Gastrocnemius medialis (tissue), 4 donors: Measurements from ENCODE around the gene ALDH6A1. TPM values are rescaled to one million over a fixed set of nuclear protein-coding genes. Genes with fewer than 3 reads are reported as not detected.

Source experiments
- ATAC-seq, 2 donors: fragments of 150-250 bp; one replicate each; pipeline ENCODE4 v1.9.1; 2016
- DNase-seq, 2 donors: peaks; one replicate each; pipeline ENCODE4 v3.0.0-alpha.2; 2019
- H3K27ac ChIP-seq, 4 donors: fragments of 200-600 bp; sonication (generic); 1 replicate in 1 of 4; 2 replicates in 3 of 4; pipeline ENCODE4 v1.5.1; 2016 to 2018; ENCODE audit warnings: mild to moderate bottlenecking in 2 of 4, moderate library complexity in 1 of 4
- H3K27me3 ChIP-seq, 3 donors: fragments of 200-600 bp; sonication (generic) in 2 of 3; 1 replicate in 1 of 3; 2 replicates in 2 of 3; pipeline versions ENCODE4 v1.5.1 to v1.6.0; 2016 to 2019; ENCODE audit warnings: mild to moderate bottlenecking in 1 of 3, moderate library complexity in 1 of 3
- H3K36me3 ChIP-seq, 2 donors: fragments of 200-600 bp; sonication (generic) in 1 of 2; one replicate each; pipeline ENCODE4 v1.5.1; 2017 to 2018
- H3K4me1 ChIP-seq, 2 donors: fragments of 200-600 bp; sonication (generic) in 1 of 2; one replicate each; pipeline ENCODE4 v1.5.1; 2016 to 2017; ENCODE audit warnings: mild to moderate bottlenecking in 2 of 2
- H3K4me3 ChIP-seq, 4 donors: fragments of 200-600 bp; sonication (generic) in 3 of 4; 1 replicate in 1 of 4; 2 replicates in 3 of 4; pipeline ENCODE4 v1.5.1; 2016 to 2019; ENCODE audit warnings: mild to moderate bottlenecking in 2 of 4
- H3K9me3 ChIP-seq, 3 donors: fragments of 200-600 bp; sonication (generic) in 2 of 3; 1 replicate in 1 of 3; 2 replicates in 2 of 3; pipeline ENCODE4 v1.5.1; 2016 to 2019
- POLR2A ChIP-seq, 2 donors: fragments of 450-650 bp; IDR thresholded peaks; one replicate each; pipeline ENCODE4 v1.6.1; 2017; ENCODE audit warnings: antibody characterized with exemption in 2 of 2, mild to moderate bottlenecking in 2 of 2, moderate library complexity in 2 of 2
- in situ Hi-C, 4 donors: fragments of 200-750 bp; cut with MboI; loops; one replicate each; pipeline versions ENCODE4 v1.15.0 to v1.8.0; 2017; ENCODE audit warnings: low sequenced_read_pairs in 4 of 4
- intact Hi-C: fragments of 100-400 bp; cut with DNase I; formaldehyde crosslinking; loops from one replicate; pipeline ENCODE4 v1.15.1; 2023; ENCODE audit warnings: low total_unique reads
- total RNA-seq, 4 donors: library from RNA; depleted of rRNA; stranded (reverse); fragments of >200 nt; gene quantifications; one replicate each; pipeline versions ENCODE4 v1.1.0 to v1.2.3, GENCODE V29; 2016
- TF ChIP-seq, protein P1 (sequence below), 5 experiments: fragments of 450-650 bp in 3 of 5; fragments of 200-600 bp in 2 of 5; sonication (generic) in 2 of 5; IDR thresholded peaks in 4 of 5; conservative IDR thresholded peaks in 1 of 5; 1 replicate in 4 of 5; 2 replicates in 1 of 5; pipeline ENCODE4 v1.5.1; 2016 to 2019; ENCODE audit warnings: antibody characterized with exemption in 5 of 5, mild to moderate bottlenecking in 3 of 5, moderate library complexity in 3 of 5

Gene ALDH6A1
- total RNA-seq, 4 donors from 2014 or later, result 5.9 to 26.3 (median 20.3) TPM

DNA sequence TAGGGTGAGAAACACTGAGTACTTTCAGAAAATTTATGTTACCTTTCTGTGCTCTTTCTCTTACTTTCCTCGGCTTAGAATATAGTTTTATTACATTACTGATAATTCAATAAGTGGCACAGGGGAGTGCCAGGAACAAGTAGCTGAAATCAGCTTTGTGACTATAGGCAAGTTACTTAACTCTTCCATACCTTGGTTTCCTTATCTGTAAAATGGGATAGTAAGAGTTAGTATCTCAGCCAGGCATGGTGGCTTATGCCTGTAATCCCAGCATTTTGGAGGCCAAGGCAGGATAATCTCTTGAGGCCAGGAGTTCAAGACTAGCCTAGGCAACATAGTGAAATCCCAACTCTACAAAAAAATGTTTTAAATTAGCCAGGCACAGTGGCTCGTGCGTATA lies 49.7 kb downstream of the ALDH6A1 start:
- intact Hi-C loops, result no loop called here
- Histone ChIP-seq H3K36me3 (no peaks in the 10 kb centered on the region), H3K4me1 (no peaks in the 10 kb centered on the region), H3K4me3 (no peak overlapping the region), H3K27ac (no peak overlapping the region), H3K9me3 (no peaks in the 10 kb centered on the region), H3K27me3 (no peaks in the 10 kb centered on the region)
- no peak for TF ChIP-seq POLR2A (IDR thresholded peaks at IDR 0.05)
- TF ChIP-seq, protein P1, sequence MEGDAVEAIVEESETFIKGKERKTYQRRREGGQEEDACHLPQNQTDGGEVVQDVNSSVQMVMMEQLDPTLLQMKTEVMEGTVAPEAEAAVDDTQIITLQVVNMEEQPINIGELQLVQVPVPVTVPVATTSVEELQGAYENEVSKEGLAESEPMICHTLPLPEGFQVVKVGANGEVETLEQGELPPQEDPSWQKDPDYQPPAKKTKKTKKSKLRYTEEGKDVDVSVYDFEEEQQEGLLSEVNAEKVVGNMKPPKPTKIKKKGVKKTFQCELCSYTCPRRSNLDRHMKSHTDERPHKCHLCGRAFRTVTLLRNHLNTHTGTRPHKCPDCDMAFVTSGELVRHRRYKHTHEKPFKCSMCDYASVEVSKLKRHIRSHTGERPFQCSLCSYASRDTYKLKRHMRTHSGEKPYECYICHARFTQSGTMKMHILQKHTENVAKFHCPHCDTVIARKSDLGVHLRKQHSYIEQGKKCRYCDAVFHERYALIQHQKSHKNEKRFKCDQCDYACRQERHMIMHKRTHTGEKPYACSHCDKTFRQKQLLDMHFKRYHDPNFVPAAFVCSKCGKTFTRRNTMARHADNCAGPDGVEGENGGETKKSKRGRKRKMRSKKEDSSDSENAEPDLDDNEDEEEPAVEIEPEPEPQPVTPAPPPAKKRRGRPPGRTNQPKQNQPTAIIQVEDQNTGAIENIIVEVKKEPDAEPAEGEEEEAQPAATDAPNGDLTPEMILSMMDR (IDR thresholded peaks at IDR 0.05 in 4 of 5, conservative IDR thresholded peaks at IDR 0.05 in 1 of 5), result no peak
- DNase-seq (no peak), ATAC-seq (no peak)
- in situ Hi-C loops, result no loop called here

DNA sequence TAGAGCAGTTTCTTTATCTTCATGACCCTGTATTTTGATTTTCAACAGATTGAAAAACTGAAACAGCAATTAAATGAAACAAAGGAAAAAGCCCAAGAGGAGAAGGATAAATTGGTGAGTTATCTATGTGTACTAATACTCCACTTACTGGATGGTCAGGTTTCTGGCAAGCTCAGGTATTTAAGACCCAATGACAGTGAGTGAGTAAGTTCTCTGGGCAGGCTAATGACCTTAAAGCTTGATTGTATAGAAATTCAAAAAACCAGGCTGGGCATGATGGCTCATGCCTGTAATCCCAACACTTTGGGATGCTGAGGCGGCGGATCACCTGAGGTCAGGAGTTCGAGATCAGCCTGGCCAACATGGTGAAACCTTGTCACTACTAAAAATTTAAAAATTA lies 55.1 kb downstream of the ALDH6A1 start:
- ATAC-seq (no peak), DNase-seq (no peak)
- Histone ChIP-seq H3K27me3 (no peaks in the 10 kb centered on the region), H3K4me1 (no peaks in the 10 kb centered on the region), H3K36me3 (no peaks in the 10 kb centered on the region), H3K4me3 (no peak overlapping the region), H3K27ac (no peak overlapping the region), H3K9me3 (no peaks in the 10 kb centered on the region)
- intact Hi-C loops (no loop called here), in situ Hi-C loops (no loop called here)
- no peak for TF ChIP-seq POLR2A (IDR thresholded peaks at IDR 0.05)
- TF ChIP-seq, protein P1 (IDR thresholded peaks at IDR 0.05 in 4 of 5, conservative IDR thresholded peaks at IDR 0.05 in 1 of 5), result no peak

DNA sequence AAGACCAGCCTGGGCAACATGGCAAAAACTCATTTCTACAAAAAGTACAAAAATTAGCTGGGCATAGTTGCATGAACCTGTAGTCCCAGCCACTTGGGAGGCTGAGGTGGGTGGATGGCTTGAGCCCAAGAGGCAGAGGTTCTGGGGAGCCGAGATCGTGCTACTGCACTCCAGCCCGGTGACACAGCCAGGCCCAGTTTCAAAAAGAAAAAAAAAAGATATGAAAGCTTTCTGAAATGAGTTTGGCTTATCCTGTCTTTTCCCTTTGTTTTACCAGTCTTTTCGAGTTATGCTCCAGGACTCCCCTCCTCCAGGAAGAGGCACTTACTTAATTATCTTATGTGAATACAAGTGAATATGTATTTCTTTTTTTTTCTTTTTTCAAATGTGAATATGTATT lies 61.9 kb downstream of the ALDH6A1 start:
- H3K4me3 ChIP-seq, result no peak overlapping the region
- in situ Hi-C loops, result no loop called here

DNA sequence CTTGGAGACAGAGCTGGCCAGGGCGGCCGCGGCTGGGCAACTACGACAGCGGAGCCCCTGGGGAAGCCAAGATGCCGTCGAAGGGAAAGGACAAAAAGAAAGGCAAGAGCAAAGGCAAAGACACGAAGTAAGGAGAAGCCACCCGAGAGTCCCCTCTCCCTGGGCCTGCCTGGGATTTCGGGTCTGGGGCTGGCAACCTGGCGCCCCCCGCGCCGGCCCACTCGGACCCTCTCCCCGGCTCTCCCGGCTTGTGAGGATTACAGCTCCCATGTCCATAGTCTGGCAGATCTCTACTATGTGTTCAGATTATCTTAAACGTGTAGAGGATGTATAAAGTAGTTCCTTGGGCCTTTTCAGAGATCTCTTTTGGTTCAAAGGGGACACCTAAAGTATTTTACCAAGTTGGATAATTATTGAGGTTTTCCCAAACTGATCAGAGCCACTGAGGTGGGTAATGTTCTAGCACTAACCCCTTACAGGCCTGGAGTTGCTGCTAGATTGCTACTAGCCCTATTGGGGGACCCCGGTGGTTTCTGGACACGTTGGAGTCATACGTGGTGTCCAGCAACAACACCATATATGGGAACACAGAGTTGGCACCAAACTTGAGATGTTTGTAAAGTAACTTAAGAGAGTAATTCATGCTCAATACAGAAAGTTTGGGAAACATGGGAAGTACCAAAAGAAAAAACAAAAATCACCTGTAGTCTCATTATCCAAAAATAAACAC lies 64.7 kb downstream of the ALDH6A1 start:
- ATAC-seq, result no peak
- H3K4me1 ChIP-seq, result peaks cover 6 to 12% of the 10 kb centered on the region in 2 donors
- no peaks in the 10 kb centered on the region for H3K27me3 ChIP-seq
- no peaks in the 10 kb centered on the region for H3K9me3 ChIP-seq
- H3K4me3 ChIP-seq, result peak overlapping the region; percentile 66 to 90 (median 76)
- DNase-seq, result no peak
- peak overlapping the region; percentile 90 to 100 (median 98) for H3K27ac ChIP-seq
- in situ Hi-C loops (no loop called here), intact Hi-C loops (loop anchor here (1.0 to 5.0 kb wide), 7 partner anchors 19 to 561 kb away; partner anchors contain the start of genes ALDH6A1, COQ6, FAM161B and ISCA2)
- no peak for TF ChIP-seq POLR2A (IDR thresholded peaks at IDR 0.05)
- H3K36me3 ChIP-seq, result no peaks in the 10 kb centered on the region

More for the DNA sequence above, 61.9 kb downstream of the ALDH6A1 start:
- DNase-seq, result no peak
- peaks cover 6 to 12% of the 10 kb centered on the region in 2 donors for H3K4me1 ChIP-seq
- no peaks in the 10 kb centered on the region for H3K9me3 ChIP-seq
- TF ChIP-seq POLR2A (IDR thresholded peaks at IDR 0.05), result no peak
- TF ChIP-seq, protein P1 (IDR thresholded peaks at IDR 0.05 in 4 of 5, conservative IDR thresholded peaks at IDR 0.05 in 1 of 5), result no peak
- no peaks in the 10 kb centered on the region for H3K36me3 ChIP-seq
- H3K27ac ChIP-seq, result no peak overlapping the region
- no peak for ATAC-seq
- intact Hi-C loops, result no loop called here
- no peaks in the 10 kb centered on the region for H3K27me3 ChIP-seq

DNA sequence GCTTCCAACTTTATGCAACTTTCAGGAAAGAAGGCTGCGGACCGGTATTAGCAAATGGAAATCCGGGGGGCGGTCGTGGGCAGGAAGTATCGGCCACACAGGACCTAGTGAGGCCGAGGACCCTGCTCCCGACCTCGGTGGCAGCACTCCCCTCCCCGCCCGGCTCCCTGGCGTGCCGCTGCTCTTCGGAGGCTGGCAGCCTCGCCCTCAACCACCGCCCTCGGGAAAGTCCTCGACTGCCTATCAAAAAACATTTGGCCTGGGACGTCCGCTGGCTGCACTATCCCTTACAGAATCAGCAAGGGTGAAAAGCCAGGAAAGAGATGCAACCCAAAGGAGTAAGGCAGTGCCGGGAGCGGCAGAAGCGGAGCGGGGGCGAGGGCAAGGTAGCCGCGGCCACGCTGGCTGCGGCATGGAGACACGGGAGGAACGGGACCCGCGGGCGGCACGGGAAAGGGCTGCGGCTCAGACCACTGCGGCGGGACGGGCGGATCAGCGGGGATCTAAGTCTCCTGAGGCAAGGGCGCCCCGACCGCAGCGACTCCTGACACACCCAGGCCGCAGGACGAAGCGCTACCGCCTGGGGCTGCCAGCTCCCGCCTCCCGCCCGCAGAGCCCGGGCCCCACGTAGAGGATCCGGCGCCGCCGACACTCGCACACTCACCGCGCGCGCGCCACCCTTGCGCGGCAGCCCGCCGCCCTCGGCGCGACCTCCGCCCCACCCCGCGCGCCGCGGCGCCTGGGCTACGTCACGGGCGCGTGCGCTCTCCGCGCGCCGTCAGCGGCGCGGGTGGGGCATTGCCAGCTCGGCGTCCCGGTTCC lies 65.5 kb downstream of the ALDH6A1 start, which contains the start of the genes BBOF1 and ENTPD5:
TSS of gene BBOF1 (plus strand) at position 764 of the 822 bp plus-strand sequence. CDS start 130 bp downstream, outside the sequence.
TSS of gene ENTPD5 (minus strand) at position 703 of the 822 bp plus-strand sequence. CDS start 31,186 bp downstream, outside the sequence.
- in situ Hi-C loops (no loop called here), intact Hi-C loops (loop anchor here (1.0 to 5.0 kb wide), 7 partner anchors 20 to 560 kb away; partner anchors contain the start of genes ALDH6A1, COQ6, FAM161B and ISCA2)
- Histone ChIP-seq H3K4me1 (peaks cover 6 to 12% of the 10 kb centered on the region in 2 donors), H3K4me3 (peak within 1 kb of the TSS; percentile 66 to 94 (median 86)), H3K9me3 (no peaks in the 10 kb centered on the region), H3K27ac (peak within 1 kb of the TSS; percentile 90 to 100 (median 98)), H3K27me3 (no peaks in the 10 kb centered on the region), H3K36me3 (no peaks in the 10 kb centered on the region)
- TF ChIP-seq, protein P1 (IDR thresholded peaks at IDR 0.05 in 4 of 5, conservative IDR thresholded peaks at IDR 0.05 in 1 of 5), result peak in 1 of 5 experiments; percentile 23
- TF ChIP-seq POLR2A (IDR thresholded peaks at IDR 0.05), result peak; percentile 93 to 95
- peak; percentile 92 to 95 for ATAC-seq
- peak; percentile 70 to 83 for DNase-seq
